ENCODE results near the gene LRPPRC. TPM values are rescaled to one million over a fixed set of nuclear protein-coding genes. Genes with fewer than 3 reads are reported as not detected.

Gene LRPPRC
- total RNA-seq, 2 donors from 2014 or later = 92.0 to 156 TPM

- DNase-seq (ENCODE audit: low spot score) = no peak
- no peaks in the 10 kb centered on the region for H3K9me3 Mint-ChIP-seq
- no peak for ATAC-seq
- no peak overlapping the region for H3K4me3 Mint-ChIP-seq
- no peak overlapping the region for H3K27ac Mint-ChIP-seq
- H3K4me1 Mint-ChIP-seq (ENCODE audit: low read depth in 2 of 2) = no peaks in the 10 kb centered on the region
- H3K36me3 Mint-ChIP-seq = peaks cover 35% of the 10 kb centered on the region
- no peaks in the 10 kb centered on the region for H3K27me3 Mint-ChIP-seq
These were observed 47.4 kb downstream of the LRPPRC start for GRCh38 chr2:43948370-43948769.

GRCh38 chr2:43946685-43947084, 49.1 kb downstream of the LRPPRC start:
- Mint-ChIP-seq H3K4me3 (no peak overlapping the region), H3K27me3 (no peaks in the 10 kb centered on the region), H3K9me3 (no peaks in the 10 kb centered on the region), H3K36me3 (peaks cover 26% of the 10 kb centered on the region), H3K4me1 (ENCODE audit: low read depth in 2 of 2) (no peaks in the 10 kb centered on the region), H3K27ac (no peak overlapping the region)
- DNase-seq (ENCODE audit: low spot score) = no peak
- ATAC-seq = no peak

- Mint-ChIP-seq H3K4me1 (ENCODE audit: low read depth in 2 of 2) (no peaks in the 10 kb centered on the region), H3K27ac (no peak overlapping the region), H3K4me3 (no peak overlapping the region), H3K27me3 (no peaks in the 10 kb centered on the region), H3K36me3 (peaks cover 25% of the 10 kb centered on the region), H3K9me3 (no peaks in the 10 kb centered on the region)
- ATAC-seq = no peak
- DNase-seq (ENCODE audit: low spot score) = no peak
These were observed 50.4 kb downstream of the LRPPRC start for GRCh38 chr2:43945439-43945838.

- no peak overlapping the region for H3K4me3 Mint-ChIP-seq
- H3K27ac Mint-ChIP-seq = no peak overlapping the region
- H3K4me1 Mint-ChIP-seq (ENCODE audit: low read depth in 2 of 2) = no peaks in the 10 kb centered on the region
- no peak for DNase-seq (ENCODE audit: low spot score)
- no peak for ATAC-seq
- no peaks in the 10 kb centered on the region for H3K27me3 Mint-ChIP-seq
- peaks cover 21% of the 10 kb centered on the region for H3K36me3 Mint-ChIP-seq
- H3K9me3 Mint-ChIP-seq = no peaks in the 10 kb centered on the region
These were observed 50.9 kb downstream of the LRPPRC start for GRCh38 chr2:43944915-43945314.

- H3K4me1 Mint-ChIP-seq (ENCODE audit: low read depth in 2 of 2) = no peaks in the 10 kb centered on the region
- no peaks in the 10 kb centered on the region for H3K27me3 Mint-ChIP-seq
- no peak overlapping the region for H3K27ac Mint-ChIP-seq
- ATAC-seq = no peak
- no peak overlapping the region for H3K4me3 Mint-ChIP-seq
- H3K9me3 Mint-ChIP-seq = no peaks in the 10 kb centered on the region
- DNase-seq (ENCODE audit: low spot score) = no peak
- peaks cover 21% of the 10 kb centered on the region for H3K36me3 Mint-ChIP-seq
These were observed 51.9 kb downstream of the LRPPRC start for GRCh38 chr2:43943809-43944452.

GRCh38 chr2:43943323-43943722, 52.5 kb downstream of the LRPPRC start:
- Mint-ChIP-seq H3K9me3 (no peaks in the 10 kb centered on the region), H3K4me3 (no peak overlapping the region), H3K36me3 (peaks cover 21% of the 10 kb centered on the region), H3K27me3 (no peaks in the 10 kb centered on the region), H3K27ac (no peak overlapping the region), H3K4me1 (ENCODE audit: low read depth in 2 of 2) (no peaks in the 10 kb centered on the region)
- ATAC-seq (no peak), DNase-seq (ENCODE audit: low spot score) (no peak)

GRCh38 chr2:43942881-43943280, 52.9 kb downstream of the LRPPRC start:
- Mint-ChIP-seq H3K4me3 (no peak overlapping the region), H3K9me3 (no peaks in the 10 kb centered on the region), H3K27me3 (no peaks in the 10 kb centered on the region), H3K4me1 (ENCODE audit: low read depth in 2 of 2) (no peaks in the 10 kb centered on the region), H3K36me3 (peaks cover 21% of the 10 kb centered on the region), H3K27ac (no peak overlapping the region)
- DNase-seq (ENCODE audit: low spot score) = no peak
- ATAC-seq = no peak

- Mint-ChIP-seq H3K36me3 (peaks cover 15% of the 10 kb centered on the region), H3K4me3 (no peak overlapping the region), H3K4me1 (ENCODE audit: low read depth in 2 of 2) (no peaks in the 10 kb centered on the region), H3K27ac (no peak overlapping the region), H3K27me3 (no peaks in the 10 kb centered on the region), H3K9me3 (no peaks in the 10 kb centered on the region)
- DNase-seq (ENCODE audit: low spot score) (no peak), ATAC-seq (no peak)
These were observed 53.8 kb downstream of the LRPPRC start for GRCh38 chr2:43941966-43942365.

GRCh38 chr2:43941359-43941758, 54.4 kb downstream of the LRPPRC start:
- no peak for ATAC-seq
- DNase-seq (ENCODE audit: low spot score) = no peak
- peaks cover 10% of the 10 kb centered on the region for H3K36me3 Mint-ChIP-seq
- no peaks in the 10 kb centered on the region for H3K27me3 Mint-ChIP-seq
- H3K27ac Mint-ChIP-seq = no peak overlapping the region
- H3K9me3 Mint-ChIP-seq = no peaks in the 10 kb centered on the region
- no peak overlapping the region for H3K4me3 Mint-ChIP-seq
- no peaks in the 10 kb centered on the region for H3K4me1 Mint-ChIP-seq (ENCODE audit: low read depth in 2 of 2)

GRCh38 chr2:43939695-43940256, 56.0 kb downstream of the LRPPRC start:
- no peaks in the 10 kb centered on the region for H3K27me3 Mint-ChIP-seq
- DNase-seq (ENCODE audit: low spot score) = no peak
- no peak overlapping the region for H3K4me3 Mint-ChIP-seq
- peaks cover 4% of the 10 kb centered on the region for H3K36me3 Mint-ChIP-seq
- no peak overlapping the region for H3K27ac Mint-ChIP-seq
- no peaks in the 10 kb centered on the region for H3K4me1 Mint-ChIP-seq (ENCODE audit: low read depth in 2 of 2)
- no peaks in the 10 kb centered on the region for H3K9me3 Mint-ChIP-seq
- ATAC-seq = no peak

- no peak overlapping the region for H3K27ac Mint-ChIP-seq
- no peaks in the 10 kb centered on the region for H3K27me3 Mint-ChIP-seq
- H3K9me3 Mint-ChIP-seq = no peaks in the 10 kb centered on the region
- H3K36me3 Mint-ChIP-seq = peaks cover 9% of the 10 kb centered on the region
- DNase-seq (ENCODE audit: low spot score) (no peak), ATAC-seq (no peak)
- no peak overlapping the region for H3K4me3 Mint-ChIP-seq
- H3K4me1 Mint-ChIP-seq (ENCODE audit: low read depth in 2 of 2) = no peaks in the 10 kb centered on the region
These were observed 58.4 kb downstream of the LRPPRC start for GRCh38 chr2:43937269-43937820.

- Mint-ChIP-seq H3K27ac (no peak overlapping the region), H3K9me3 (no peaks in the 10 kb centered on the region), H3K27me3 (no peaks in the 10 kb centered on the region), H3K36me3 (peaks cover 18% of the 10 kb centered on the region), H3K4me1 (ENCODE audit: low read depth in 2 of 2) (peaks cover 0 to 4% of the 10 kb centered on the region in 2 donors), H3K4me3 (no peak overlapping the region)
- no peak for ATAC-seq
- no peak for DNase-seq (ENCODE audit: low spot score)
These were observed 61.2 kb downstream of the LRPPRC start for GRCh38 chr2:43934567-43934966.

- ATAC-seq = no peak
- H3K4me3 Mint-ChIP-seq = no peak overlapping the region
- DNase-seq (ENCODE audit: low spot score) = no peak
- no peak overlapping the region for H3K27ac Mint-ChIP-seq
- H3K36me3 Mint-ChIP-seq = peaks cover 24% of the 10 kb centered on the region
- no peaks in the 10 kb centered on the region for H3K9me3 Mint-ChIP-seq
- no peaks in the 10 kb centered on the region for H3K27me3 Mint-ChIP-seq
- peaks cover 7 to 12% of the 10 kb centered on the region in 2 donors for H3K4me1 Mint-ChIP-seq (ENCODE audit: low read depth in 2 of 2)
These were observed 64.5 kb downstream of the LRPPRC start for GRCh38 chr2:43931293-43931692.

- Mint-ChIP-seq H3K36me3 (peaks cover 16% of the 10 kb centered on the region), H3K27me3 (no peaks in the 10 kb centered on the region), H3K4me1 (ENCODE audit: low read depth in 2 of 2) (peaks cover 7 to 12% of the 10 kb centered on the region in 2 donors), H3K27ac (peak overlapping the region; percentile 24 to 51), H3K9me3 (no peaks in the 10 kb centered on the region), H3K4me3 (peak overlapping the region; percentile 60)
- ATAC-seq (peak in 1 of 2 donors; percentile 72), DNase-seq (ENCODE audit: low spot score) (no peak)
These were observed 68.3 kb downstream of the LRPPRC start for GRCh38 chr2:43927442-43927841.

All from natural killer cell treated with Interleukin-12 subunit alpha and Interleukin-12 subunit beta and Interleukin-15 and Interleukin-18, amount 100 ng/mL, for 72 hours (primary cell).